SK-MEL-5 (cell line): Measurements from ENCODE around the gene PRPF8. TPM values are rescaled to one million over a fixed set of nuclear protein-coding genes. Genes with fewer than 3 reads are reported as not detected.

Experiments
- DNase-seq: peaks from one replicate; pipeline ENCODE4 v3.0.0-alpha.2; 2016; ENCODE audit warnings: low read depth, low spot score
- in situ Hi-C: cut with HindIII; loops from 2 replicates; pipeline ENCODE4 v1.10.0; 2016; ENCODE audit warnings: low sequenced_read_pairs, high pct_unique_total_duplicates, low pct_unique_long_range_greater_than_20kb
- small RNA-seq, 2 experiments: library from RNA; depleted of rRNA; stranded (forward); fragments of <200 nt; gene quantifications; one replicate each; pipeline ENCODE3, GENCODE V24; 2014
- total RNA-seq: library from RNA; depleted of rRNA; stranded (reverse); fragments of >200 nt; shearing (Covaris generic); gene quantifications from 2 replicates; pipeline ENCODE4 v1.2.3, GENCODE V29; 2014; rRNA removed

PRPF8 gene
- total RNA-seq, 1 experiment from 2014 or later = 62.2 TPM

DNA sequence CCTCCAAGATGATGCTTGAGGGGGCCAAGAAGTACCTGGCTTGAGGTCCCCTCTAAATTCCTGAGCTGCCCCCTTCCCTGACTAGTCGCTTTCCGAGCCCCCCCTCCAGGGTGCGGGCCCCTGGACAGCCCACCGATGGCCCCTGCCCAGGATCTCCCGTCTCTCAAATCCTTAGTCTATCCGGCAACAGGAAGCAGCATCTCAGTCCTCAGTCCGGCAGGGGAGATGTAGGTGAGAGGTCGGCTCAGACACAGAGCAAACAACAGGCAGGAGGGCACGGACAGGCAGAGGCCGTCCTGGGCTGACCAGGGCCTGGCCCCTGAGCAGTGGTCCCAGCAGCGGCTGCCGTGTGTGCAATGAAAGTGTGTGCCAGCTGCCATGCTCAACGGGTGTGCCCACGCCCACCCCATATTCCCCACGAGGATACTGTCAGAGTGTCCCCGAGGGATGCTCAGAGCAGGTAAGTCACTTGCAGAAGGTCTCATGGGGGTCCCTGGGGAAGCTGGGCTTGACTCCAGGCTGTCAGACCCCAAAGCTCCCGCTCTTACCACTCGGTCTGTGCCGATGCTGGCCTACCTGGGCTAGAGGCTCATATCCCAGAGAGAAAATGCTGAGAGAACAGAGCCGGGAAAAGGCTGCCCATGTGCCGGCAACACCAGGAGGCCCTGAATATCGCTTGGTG, 63.3 kb downstream of the PRPF8 start:
- DNase-seq = no peak
- in situ Hi-C loops = no loop called here

- DNase-seq = no peak
- in situ Hi-C loops = no loop called here
These were observed 64.2 kb downstream of the PRPF8 start for GRCh38 chr17:1620486-1620885.

DNA sequence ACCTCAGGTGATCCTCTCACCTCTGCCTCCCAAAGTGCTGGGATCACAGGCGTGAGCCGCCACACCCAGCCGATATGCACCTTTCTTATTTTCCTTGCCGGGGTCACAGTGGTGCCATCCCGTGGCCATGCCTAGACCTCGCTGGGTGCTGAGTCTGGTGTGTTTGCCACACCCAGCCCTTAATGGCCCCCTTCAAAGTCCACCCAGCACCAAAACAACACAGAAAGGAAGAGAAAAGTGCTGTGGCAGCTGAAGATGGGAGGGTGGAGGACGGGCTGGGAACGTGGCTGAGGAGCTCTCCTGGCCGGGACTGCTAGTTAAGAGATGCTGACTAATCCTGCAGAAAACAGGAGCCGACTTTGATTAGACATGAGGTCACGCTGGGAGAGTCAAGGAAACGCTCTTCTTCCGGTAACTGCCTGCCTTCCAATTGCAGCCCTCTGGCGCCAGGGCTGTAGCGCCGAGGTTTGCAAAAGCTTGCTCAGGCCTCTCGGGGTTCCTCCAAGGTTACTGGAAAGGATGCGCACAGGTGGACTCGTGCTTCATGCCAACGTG, 67.0 kb downstream of the PRPF8 start:
- in situ Hi-C loops = no loop called here
- DNase-seq = peak; percentile 49

- DNase-seq = no peak
- in situ Hi-C loops = no loop called here
These were observed 68.6 kb downstream of the PRPF8 start for GRCh38 chr17:1616101-1616500.

GRCh38 chr17:1612400-1612799, 72.3 kb downstream of the PRPF8 start:
- in situ Hi-C loops = no loop called here

GRCh38 chr17:1611715-1612114, 73.0 kb downstream of the PRPF8 start:
- in situ Hi-C loops = no loop called here

More at GRCh38 chr17:1612400-1612799, 72.3 kb downstream of the PRPF8 start:
- DNase-seq = no peak

DNA sequence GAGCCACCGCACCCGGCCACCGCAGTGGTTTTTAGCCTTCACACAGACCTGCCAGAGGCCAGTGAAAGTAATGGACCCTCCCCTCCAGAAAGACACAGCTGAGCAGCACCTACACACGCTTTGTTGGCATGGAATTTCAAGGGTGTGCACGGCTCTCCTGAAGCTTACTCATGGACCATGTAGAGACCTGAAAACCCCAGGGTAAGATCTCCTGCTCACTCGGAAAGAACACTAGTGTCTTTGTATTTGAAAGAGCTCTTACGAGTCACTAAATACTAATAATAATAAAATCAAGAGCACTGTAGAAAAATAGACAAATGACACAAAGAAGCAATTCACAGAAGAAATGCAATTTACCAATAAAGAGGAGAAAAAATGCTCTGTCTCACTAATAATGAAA, 76.0 kb downstream of the PRPF8 start:
- DNase-seq = peak; percentile 54
- in situ Hi-C loops = no loop called here

More at GRCh38 chr17:1611715-1612114, 73.0 kb downstream of the PRPF8 start:
- no peak for DNase-seq

DNA sequence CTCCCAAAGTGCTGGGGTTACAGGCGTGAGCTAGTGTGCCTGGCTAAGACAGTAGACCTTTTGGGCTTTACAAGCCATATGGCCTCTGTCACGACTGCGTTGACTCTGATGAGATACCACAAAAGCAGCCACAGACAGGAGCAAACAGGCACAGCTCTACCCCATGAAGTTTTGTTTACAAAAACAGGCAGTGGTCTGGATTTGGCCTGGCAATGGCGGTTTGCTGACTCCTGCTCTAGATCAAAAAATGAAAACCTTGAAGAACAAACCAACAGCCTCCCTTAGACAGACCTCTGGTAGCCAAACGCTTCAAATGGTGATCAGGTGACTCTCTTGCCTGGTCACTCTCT, 76.7 kb downstream of the PRPF8 start:
- DNase-seq = no peak
- in situ Hi-C loops = no loop called here

DNA sequence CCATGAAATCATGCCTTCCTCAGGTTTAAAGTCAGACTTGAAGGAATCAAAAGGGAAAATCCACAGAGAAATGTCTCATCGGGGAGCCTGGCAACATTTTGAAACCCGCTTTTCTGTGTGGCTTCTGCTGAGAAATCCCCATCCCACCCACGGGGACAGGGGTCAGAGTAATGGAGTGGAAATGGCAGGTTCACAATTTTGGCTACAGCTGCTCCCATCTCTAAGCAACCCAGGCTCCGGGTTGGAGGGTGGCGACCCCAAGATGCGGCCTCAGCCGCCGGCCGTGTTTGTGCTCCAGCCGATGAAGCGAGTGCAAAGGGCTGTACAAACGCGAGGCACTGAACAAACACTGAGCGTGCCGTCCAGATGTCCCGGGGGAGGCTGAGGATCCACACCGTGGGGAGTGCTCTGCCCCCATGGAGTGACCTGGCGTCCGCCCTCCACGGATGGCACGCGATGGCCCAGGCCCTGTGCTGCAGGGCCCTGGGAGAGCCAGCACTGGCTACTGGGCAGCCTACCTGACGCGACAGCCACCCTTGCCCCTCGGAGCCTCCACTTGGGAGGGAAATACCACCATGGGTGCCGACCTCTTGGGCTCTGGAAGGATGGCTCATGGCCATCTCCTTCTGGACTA, 78.2 kb downstream of the PRPF8 start:
- in situ Hi-C loops = no loop called here
- DNase-seq = no peak

DNA sequence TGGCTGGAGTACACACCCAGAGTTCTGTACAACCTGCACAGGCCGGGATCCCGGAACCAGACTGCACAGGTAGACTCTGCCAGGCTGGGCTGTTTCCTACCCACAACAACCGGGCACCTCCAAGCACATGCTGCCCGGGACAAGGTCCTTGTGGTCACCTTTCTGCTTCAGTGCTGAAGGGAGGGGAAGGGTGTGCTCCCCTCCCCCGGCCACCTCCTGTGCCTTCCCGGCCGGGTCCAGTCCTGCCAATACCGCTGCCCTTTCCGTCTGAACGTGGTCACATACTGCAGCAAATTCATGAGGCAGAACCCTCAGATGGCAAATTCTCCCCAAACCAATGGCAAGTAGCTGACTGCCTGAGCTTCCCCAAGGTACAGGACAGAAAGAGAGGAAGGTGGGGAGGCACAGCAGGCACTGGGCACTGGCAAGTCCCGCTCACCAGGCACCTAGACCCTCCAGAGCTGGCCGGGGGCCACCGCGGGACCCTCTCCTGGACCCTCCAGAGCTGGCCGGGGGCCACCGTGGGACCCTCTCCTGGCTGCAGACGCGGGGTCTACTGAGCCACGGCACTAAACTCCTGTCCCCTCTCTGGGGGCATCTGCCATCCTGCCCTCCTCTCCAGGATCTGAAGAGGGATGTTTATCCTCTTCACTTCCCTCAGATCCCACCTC, 78.9 kb downstream of the PRPF8 start:
- no peak for DNase-seq
- in situ Hi-C loops = no loop called here

DNA sequence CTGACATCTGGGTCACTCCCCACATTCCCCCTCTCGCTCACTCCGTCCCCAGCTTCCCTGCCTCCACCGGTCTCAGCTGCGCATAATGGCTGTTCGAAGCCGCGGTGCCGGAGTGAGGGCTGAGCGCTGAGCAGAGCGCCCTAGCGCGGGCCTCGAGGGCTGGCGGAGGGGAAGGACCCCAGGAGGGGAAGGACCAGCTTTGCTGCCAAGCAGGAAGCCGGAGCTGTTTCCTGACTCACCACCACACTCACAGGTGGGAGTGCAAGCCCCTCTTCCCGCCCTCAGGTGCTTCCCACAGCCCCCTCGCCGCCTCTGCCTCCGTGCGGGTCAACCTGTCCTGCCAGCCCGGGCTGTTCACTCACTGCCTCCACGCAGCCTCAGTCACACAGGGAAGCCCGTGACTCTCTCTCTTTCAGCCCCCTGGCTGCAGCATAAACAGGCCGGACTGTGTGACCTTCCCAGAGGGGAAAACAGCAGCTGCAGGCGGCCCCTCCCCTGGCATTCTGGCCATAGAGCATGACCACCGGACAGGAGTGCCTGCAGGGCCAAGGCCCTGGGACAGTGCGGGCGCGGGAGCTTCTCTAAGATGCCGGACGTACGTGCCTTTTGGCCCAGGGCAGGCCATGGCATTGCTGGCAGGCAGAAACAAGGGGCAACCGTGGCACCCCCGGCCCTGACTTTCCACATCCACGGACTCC, 79.7 kb downstream of the PRPF8 start:
- in situ Hi-C loops = no loop called here
- DNase-seq = no peak

- DNase-seq = no peak
- in situ Hi-C loops = no loop called here
These were observed 83.1 kb downstream of the PRPF8 start for GRCh38 chr17:1601571-1601970.

Small RNA genes lying within 50 kb of the gene (small RNA-seq; reads per million reads assigned to genes)
- 0 reads per million in 2 experiments for gene RN7SL105P

Other genes with a start within 250 kb of the PRPF8 start
- 80.7 and 87.1 TPM in 2 replicates for gene CRK, start 228.6 kb downstream of the PRPF8 start, total RNA-seq
- gene MYO1C, start 192.2 kb downstream of the PRPF8 start, total RNA-seq = 48.6 and 54.6 TPM in 2 replicates
- 33.7 and 41.5 TPM in 2 replicates for gene INPP5K, start 168.3 kb downstream of the PRPF8 start, total RNA-seq
- gene PITPNA, start 122.1 kb downstream of the PRPF8 start, total RNA-seq = 14.6 and 27.1 TPM in 2 replicates
- 2.0 and 3.4 TPM in 2 replicates for gene SLC43A2, start 56.0 kb downstream of the PRPF8 start, total RNA-seq
- gene SCARF1, start 39.1 kb downstream of the PRPF8 start, total RNA-seq = 0.11 and 0.16 TPM in 2 replicates
- 10.4 and 12.1 TPM in 2 replicates for gene RILP, start 35.0 kb downstream of the PRPF8 start, total RNA-seq
- gene TLCD2, start 25.5 kb upstream of the PRPF8 start, total RNA-seq = 1.7 and 2.0 TPM in 2 replicates
- 5.5 and 5.6 TPM in 2 replicates for gene WDR81, start 39.8 kb upstream of the PRPF8 start, total RNA-seq
- 0.32 and 0.37 TPM in 2 replicates for gene SERPINF2, start 58.0 kb upstream of the PRPF8 start, total RNA-seq
- gene SERPINF1, start 77.2 kb upstream of the PRPF8 start, total RNA-seq = 229 and 245 TPM in 2 replicates
- 10.0 and 12.0 TPM in 2 replicates for gene SMYD4, start 145.0 kb upstream of the PRPF8 start, total RNA-seq
- gene RPA1, start 145.1 kb upstream of the PRPF8 start, total RNA-seq = 18.9 and 31.4 TPM in 2 replicates